Measurements from ENCODE around the gene PHF13. TPM values are rescaled to one million over a fixed set of nuclear protein-coding genes. Genes with fewer than 3 reads are reported as not detected.

Gene PHF13
- total RNA-seq, 2 donors from 2014 or later, result 36.9 to 47.8 TPM

GRCh38 chr1:6666696-6667095, 53.2 kb downstream of the PHF13 start:
- Histone ChIP-seq H3K9me3 (ENCODE audit: control insufficient read depth, low read length) (no peaks in the 10 kb centered on the region), H3K36me3 (ENCODE audit: control insufficient read depth, insufficient read depth, low read length) (peaks cover 74% of the 10 kb centered on the region), H3K4me3 (ENCODE audit: low read length) (no peak overlapping the region), H3K27ac (ENCODE audit: low read depth, low read length) (no peak overlapping the region), H3K9ac (ENCODE audit: extremely low read depth, low read length, poor library complexity, severe bottlenecking) (no peak overlapping the region), H3K27me3 (ENCODE audit: control insufficient read depth, insufficient read depth, low read length, poor library complexity, severe bottlenecking) (no peaks in the 10 kb centered on the region), H3K4me1 (ENCODE audit: control insufficient read depth, insufficient read depth, low read length) (no peaks in the 10 kb centered on the region)
- H3K4me1 Mint-ChIP-seq, result no peaks in the 10 kb centered on the region
- H3K27me3 Mint-ChIP-seq (ENCODE audit: insufficient read depth), result no peaks in the 10 kb centered on the region
- peaks cover 78% of the 10 kb centered on the region for H3K36me3 Mint-ChIP-seq (ENCODE audit: low read depth)
- TF ChIP-seq CTCF (conservative IDR thresholded peaks at IDR 0.05), result no peak
- DNase-seq, result no peak
- H3K4me3 Mint-ChIP-seq, result no peak overlapping the region
- no peak overlapping the region for H3K27ac Mint-ChIP-seq
- WGBS, 2 experiments (ENCODE audit: insufficient coverage in 1 of 2, insufficient read length in 1 of 2), result 96 to 97% methylated on average over 3 to 5 of the region's 5 CpGs
- H3K9me3 Mint-ChIP-seq, result peaks cover 3% of the 10 kb centered on the region

DNA sequence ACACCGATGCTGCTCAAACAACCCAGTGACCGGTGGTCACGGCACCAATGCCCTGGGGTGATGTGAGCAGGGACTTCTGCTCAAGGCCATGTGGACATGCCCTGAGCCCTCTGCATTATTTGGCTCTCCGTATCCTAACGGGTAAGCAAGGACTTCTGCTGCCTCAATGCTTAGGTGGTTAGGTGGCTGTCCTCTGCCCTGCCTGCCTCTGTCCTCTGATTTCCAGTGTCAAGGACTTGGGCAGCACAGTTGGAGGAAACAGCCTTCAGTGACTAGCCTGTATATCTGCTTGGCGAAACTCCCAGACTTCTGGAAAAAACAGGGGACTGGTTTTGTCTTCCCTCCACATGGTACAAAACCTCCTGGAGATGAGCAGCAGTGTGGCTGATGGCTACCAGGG, 53.6 kb downstream of the PHF13 start:
- Mint-ChIP-seq H3K27ac (no peak overlapping the region), H3K4me3 (no peak overlapping the region), H3K4me1 (no peaks in the 10 kb centered on the region), H3K9me3 (peaks cover 3% of the 10 kb centered on the region), H3K36me3 (ENCODE audit: low read depth) (peaks cover 80% of the 10 kb centered on the region), H3K27me3 (ENCODE audit: insufficient read depth) (no peaks in the 10 kb centered on the region)
- H3K27me3 ChIP-seq (ENCODE audit: control insufficient read depth, insufficient read depth, low read length, poor library complexity, severe bottlenecking), result no peaks in the 10 kb centered on the region
- peaks cover 78% of the 10 kb centered on the region for H3K36me3 ChIP-seq (ENCODE audit: control insufficient read depth, insufficient read depth, low read length)
- H3K4me1 ChIP-seq (ENCODE audit: control insufficient read depth, insufficient read depth, low read length), result no peaks in the 10 kb centered on the region
- no peaks in the 10 kb centered on the region for H3K9me3 ChIP-seq (ENCODE audit: control insufficient read depth, low read length)
- no peak overlapping the region for H3K27ac ChIP-seq (ENCODE audit: low read depth, low read length)
- no peak for TF ChIP-seq CTCF (conservative IDR thresholded peaks at IDR 0.05)
- no peak overlapping the region for H3K9ac ChIP-seq (ENCODE audit: extremely low read depth, low read length, poor library complexity, severe bottlenecking)
- DNase-seq, result peak; percentile 20
- 95 to 98% methylated on average over 6 of the region's 6 CpGs for WGBS, 2 experiments (ENCODE audit: insufficient coverage in 1 of 2, insufficient read length in 1 of 2)
- H3K4me3 ChIP-seq (ENCODE audit: low read length), result no peak overlapping the region

DNA sequence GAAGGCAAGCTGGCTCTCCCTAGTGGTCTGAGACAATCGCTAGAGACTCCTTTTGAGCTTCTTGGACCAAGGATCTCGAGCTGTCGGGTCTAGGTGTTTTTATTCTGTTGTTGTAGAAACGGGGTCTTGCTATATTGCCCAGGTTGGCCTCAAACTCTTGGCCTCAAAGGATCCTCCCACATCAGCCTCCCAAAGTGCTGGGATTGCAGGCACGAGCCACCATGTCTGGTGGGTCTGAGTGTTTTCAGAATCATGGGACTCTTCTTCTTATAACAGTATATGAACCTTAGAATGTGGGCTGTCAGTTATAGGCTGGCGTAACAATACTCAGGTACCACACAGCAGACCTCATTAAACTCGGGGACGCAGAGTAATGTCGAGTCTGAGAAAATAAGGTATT, 55.0 kb downstream of the PHF13 start:
- H3K27ac ChIP-seq (ENCODE audit: low read depth, low read length), result no peak overlapping the region
- no peak overlapping the region for H3K4me3 ChIP-seq (ENCODE audit: low read length)
- Mint-ChIP-seq H3K4me3 (no peak overlapping the region), H3K9me3 (peaks cover 3% of the 10 kb centered on the region), H3K4me1 (no peaks in the 10 kb centered on the region), H3K27ac (peak overlapping the region; percentile 61), H3K27me3 (ENCODE audit: insufficient read depth) (no peaks in the 10 kb centered on the region), H3K36me3 (ENCODE audit: low read depth) (peaks cover 77% of the 10 kb centered on the region)
- no peaks in the 10 kb centered on the region for H3K4me1 ChIP-seq (ENCODE audit: control insufficient read depth, insufficient read depth, low read length)
- no peak for DNase-seq
- H3K27me3 ChIP-seq (ENCODE audit: control insufficient read depth, insufficient read depth, low read length, poor library complexity, severe bottlenecking), result no peaks in the 10 kb centered on the region
- H3K9ac ChIP-seq (ENCODE audit: extremely low read depth, low read length, poor library complexity, severe bottlenecking), result no peak overlapping the region
- H3K9me3 ChIP-seq (ENCODE audit: control insufficient read depth, low read length), result no peaks in the 10 kb centered on the region
- no peak for TF ChIP-seq CTCF (conservative IDR thresholded peaks at IDR 0.05)
- peaks cover 74% of the 10 kb centered on the region for H3K36me3 ChIP-seq (ENCODE audit: control insufficient read depth, insufficient read depth, low read length)
- 96 to 100% methylated on average over 2 to 9 of the region's 9 CpGs for WGBS, 2 experiments (ENCODE audit: insufficient coverage in 1 of 2, insufficient read length in 1 of 2)
